Right forelimb (tissue), 1 donor: ENCODE data around the gene INPP5E.

Source experiments
- DNase-seq: peaks from one replicate; pipeline ENCODE4 v3.0.0-alpha.2; 2018

Gene INPP5E

DNA sequence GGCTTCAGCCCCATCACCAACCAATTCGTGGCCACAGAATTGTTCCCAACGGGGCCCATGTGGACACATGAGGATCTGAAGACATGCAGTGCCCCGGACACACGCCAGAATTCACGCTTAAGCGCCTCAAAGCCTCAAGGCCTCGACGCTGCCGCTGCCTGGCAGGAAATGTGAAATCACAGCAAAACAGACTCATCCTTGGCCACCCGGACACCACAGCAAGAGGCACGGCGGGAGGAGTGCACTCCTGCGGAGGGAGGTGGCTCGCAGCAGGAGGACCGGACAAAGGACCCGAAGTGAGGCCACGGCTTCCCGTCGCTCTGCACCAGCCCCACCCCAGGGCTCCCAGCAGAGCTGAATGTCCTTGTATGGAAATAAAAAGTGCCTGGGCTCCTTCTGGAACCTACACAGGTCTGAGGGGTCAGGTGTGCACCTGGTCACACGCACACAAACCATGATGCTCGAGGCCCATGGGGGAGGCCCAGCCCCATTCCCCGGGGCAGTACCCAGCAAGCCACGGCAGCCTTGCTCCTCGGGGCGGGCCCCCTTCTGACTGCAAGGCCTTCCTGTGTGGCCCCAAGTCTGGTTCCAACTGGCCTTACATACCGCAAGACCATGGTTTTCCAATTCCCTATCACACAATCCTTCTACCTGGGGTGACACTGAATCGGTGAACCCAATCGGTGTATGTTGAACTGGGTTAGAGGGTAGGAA lies 33.2 kb upstream of the INPP5E start:
- DNase-seq, result no peak

DNA sequence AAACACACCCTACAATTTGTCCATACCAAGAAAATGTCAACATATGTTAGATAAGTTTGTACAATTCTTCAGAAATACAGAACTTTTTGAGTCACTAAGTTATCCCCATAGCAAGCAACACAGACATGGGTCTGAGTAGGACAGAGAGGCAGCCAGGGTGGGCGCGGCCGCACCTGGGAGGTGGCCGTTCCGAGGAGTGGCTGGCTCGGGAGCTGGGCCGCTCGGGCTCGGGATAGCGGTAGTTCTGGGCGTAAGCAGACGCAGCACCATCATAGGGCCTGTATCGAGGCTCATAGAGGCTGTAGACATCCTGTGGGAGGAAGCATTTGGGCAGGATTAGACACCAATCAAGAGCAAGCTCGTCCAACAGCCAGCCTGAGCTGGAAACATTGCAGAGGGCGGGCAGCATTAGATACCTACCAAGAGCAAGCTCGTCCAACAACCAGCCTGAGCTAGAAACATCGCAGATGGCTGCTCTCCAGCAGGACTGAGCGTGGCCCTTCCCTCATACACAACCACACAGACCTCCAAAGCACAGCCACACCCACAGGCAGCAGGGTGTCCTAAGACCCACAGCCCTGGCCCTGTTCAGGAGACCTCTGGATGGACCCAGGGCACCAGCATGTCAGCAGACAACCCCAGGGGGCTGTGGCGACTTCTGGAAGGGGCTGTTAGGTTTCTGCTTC lies 32.3 kb upstream of the INPP5E start:
- no peak for DNase-seq

DNA sequence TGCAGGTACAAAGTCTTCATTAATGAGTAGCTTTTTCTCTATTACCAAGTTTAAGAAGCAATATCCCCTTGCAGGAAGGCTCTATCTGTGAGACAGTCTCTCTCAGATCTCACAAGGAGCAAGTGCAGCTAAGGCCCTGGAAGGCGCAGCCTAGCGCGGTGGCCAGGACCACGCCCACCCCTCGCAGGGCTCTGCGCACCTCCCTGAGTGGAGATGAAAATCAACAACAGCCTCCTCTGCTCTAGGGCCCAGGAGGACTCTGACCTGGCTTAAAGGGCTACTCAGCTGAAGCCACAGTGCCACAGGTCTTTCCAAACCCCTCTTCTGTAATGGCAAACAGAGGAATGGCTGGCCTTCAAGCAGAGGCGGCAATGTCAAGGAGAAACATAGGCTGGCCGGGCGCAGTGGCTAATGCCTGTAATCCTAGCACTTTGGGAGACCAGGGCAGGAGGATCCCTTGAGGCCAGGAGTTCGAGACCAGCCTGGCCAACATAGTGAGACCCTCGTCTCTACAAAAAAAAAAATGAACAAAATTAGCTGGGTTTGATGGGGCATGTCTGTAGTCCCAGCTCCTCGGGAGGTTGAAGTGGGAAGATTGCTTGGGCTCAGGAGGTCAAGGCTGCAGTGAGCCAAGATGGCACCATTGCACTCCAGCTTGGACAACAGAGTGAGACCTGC lies 31.3 kb upstream of the INPP5E start:
- no peak for DNase-seq

DNA sequence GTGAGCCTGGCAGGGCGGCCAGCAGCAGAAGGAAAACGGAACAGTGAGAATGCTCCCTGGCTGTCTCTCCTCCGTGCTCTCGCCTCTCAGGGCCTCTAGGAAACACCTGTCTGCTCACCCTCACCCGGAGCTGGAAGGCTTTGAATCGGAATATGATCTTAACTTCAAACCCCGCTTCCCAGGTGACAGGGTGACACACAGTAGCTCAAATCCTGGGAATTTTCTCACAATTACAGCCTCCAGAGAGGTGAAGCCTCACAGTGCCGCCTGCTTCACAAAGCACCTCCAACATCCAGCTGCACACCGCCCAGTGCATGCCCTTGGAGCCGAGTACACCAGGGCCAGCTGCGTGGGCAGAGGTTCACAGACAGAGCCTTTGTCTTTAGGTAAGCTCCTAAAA lies 30.7 kb upstream of the INPP5E start:
- no peak for DNase-seq

DNA sequence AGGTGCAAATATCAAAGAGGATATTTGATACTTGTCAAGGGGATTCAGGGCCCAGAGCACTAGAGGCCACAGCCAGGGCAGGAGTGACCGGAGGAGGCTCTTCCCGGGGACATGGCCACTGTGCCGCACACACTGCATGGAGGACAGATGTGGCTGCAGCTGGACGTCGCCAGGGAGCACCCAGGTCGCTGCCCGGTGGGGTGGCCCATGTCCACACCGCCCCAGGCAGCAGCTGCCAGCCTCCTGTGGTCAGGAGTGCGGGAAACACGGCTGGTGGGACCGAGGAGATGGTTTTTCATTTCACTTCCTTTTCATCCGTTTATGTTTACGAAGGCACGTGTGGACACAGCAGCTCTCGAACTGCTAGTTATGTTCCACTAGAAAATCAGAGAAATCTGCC lies 28.1 kb upstream of the INPP5E start:
- no peak for DNase-seq

DNA sequence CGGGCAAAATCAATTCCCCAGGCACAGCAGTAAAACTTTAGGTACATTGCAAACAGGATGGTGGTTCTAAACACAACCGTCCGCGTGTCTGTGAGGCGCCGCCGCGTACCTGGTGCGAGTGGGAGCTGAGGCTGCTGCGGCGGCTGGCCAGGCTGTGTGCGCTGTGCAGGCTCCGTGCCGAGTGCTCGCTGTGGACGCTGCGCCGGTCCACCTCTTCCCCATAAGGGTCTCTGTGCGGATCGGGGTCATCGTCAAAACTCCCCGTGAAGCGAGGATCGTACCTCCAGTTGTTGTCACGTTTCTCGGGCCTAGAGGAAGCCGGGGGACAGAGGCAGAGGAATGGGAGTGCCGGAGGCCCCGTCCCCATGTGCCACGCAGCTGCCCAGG lies 26.5 kb upstream of the INPP5E start:
- DNase-seq, result no peak

DNA sequence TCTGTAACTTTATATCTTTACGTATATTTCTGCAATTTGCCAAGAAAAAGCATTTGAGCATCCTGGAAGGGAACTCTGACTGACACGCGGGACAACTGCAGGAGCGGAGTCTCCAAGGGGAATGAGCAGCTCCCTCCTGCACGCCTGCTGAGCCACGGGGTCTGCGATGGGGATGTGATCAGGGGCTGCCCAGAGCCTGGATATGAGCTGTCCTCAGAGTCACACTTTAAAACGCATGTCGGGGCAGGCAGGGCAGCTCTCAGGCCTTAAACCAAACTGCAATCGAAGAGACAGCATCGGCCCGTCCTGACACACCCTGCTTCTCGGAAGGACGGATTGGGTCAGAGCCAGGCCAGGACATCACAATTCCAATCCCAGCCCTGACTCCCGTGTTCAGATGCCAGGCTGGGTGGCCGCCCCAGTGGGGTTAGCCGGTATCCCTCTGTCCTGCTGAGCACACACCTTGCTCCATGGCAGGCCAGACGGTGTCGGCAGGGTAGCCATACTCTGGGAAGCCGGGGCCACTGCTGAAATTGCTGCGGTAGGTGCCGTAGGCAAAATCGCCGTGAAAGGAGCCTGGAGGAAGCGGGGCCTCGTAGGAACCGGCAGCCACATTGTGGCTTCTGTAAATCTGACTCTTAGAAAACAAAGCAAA lies 26.0 kb upstream of the INPP5E start:
- no peak for DNase-seq

DNA sequence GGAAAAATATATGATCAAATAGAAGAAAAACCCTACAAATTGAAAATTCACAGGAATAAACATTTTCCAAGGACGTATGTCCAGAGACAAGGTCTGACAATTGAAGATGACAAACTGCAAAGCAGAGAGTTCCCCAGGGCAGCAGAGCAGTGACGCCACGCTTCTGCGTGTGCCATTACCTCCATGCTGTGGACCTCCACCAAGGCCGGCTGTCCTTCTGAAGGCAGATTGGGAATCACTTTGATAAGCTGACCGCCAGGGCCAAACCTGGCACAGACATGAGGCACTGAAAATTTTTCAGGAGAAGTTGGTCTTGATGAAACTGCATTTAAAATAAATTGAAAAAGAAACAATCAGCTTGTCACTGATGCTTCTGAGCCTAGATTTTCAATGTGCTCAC lies 24.6 kb upstream of the INPP5E start:
- DNase-seq, result no peak

DNA sequence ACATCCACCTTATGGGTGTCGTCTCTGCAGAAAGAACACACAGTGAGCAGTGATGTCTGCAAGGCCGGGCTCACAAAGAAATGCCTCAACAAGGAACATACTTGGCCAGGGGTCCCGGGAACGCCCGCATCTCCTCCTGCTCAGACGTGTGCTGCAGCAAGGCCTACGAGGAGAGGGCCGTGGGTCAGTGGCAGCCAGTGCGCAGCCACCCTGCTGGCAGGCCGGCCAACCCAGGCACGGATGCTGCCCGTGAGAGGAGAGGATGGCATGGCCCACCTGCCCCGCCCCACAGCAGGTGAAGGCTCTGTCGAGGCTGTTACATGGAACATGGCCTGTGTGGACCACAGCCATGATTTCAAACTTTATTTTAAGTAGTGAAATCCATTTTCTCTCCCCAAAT lies 23.9 kb upstream of the INPP5E start:
- DNase-seq, result no peak

DNA sequence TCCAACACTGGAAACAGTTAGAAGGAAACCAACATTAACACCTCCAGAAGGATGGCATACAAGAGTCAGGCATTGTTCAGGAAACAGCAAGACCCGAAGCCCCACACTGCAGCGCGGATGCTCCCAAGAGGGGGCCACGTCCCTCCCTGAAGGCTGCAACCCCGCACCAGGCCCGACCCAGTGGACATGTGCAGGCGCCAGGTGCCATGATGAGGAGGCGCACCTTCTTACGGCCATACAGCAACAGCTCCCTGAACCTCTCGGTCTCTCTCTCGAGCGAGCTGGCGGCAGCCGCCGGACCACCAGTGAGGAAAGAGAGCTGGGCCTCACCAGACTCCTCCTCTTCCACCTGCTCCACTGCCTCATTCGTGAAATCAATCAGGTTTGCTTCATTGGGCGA lies 23.0 kb upstream of the INPP5E start:
- DNase-seq, result no peak

DNA sequence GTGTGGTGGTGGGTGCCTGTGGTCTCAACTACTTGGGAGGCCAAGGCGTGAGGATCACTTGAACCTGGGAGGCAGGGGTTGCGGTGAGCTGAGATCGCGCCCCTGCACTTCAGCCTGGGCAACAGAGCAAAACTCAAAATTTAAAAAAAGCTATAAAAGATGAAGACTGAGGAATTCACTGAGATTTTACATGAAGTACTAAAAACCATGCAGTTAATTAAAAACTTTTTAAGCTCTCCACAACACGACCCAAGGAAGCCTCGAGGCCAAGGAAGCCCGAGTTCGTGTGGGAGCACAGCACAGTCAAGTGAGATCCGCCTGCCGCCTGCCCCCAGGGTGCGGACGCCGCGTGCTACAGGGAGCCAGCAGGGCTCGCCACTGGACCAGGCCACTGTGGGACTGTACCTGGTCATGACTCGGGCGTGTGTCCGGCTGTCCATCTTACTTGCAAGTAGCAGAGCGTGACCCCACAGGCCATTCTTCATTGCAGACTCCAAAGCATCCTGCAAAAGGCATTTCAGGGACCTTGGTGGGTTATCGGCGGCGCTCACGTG lies 21.2 kb upstream of the INPP5E start:
- DNase-seq, result no peak

DNA sequence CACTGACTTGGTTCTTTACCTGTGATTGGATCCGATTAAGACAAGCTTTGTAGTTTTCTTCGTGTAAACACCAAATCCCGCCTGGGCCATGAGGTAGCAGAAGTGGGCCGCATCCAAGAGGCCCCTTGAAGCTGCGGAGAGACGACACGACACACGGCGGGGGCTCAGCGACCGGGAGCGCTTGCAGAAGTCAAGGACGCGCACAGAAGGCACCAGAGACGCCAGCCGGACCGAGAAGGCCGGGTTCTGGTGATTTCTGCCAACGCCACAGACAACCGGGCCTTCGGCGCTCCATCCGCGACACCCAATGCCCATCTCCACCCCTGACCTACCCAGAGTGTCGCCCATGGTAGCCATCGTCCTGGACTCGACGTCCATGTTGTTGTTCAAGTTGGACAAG lies 19.8 kb upstream of the INPP5E start:
- no peak for DNase-seq

DNA sequence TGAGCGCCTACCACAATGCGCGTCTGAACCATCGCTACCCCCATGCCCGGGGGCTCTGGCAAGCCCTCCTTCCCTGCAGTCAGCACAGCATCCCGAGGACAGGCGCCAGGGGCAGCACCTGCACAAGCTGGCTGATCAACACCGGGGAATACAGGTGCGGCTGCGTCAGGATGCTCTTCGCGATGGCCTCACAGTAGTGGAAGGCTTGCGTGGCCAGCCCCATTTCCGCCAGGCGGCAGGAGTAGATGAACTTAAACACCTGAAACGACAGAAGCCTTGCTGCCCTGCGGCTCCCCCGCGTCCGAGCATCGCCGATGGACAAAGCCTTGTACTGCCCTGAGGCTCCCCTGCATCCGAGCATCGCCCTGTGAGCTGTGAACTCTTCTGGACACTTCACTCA lies 17.7 kb upstream of the INPP5E start:
- DNase-seq, result no peak

DNA sequence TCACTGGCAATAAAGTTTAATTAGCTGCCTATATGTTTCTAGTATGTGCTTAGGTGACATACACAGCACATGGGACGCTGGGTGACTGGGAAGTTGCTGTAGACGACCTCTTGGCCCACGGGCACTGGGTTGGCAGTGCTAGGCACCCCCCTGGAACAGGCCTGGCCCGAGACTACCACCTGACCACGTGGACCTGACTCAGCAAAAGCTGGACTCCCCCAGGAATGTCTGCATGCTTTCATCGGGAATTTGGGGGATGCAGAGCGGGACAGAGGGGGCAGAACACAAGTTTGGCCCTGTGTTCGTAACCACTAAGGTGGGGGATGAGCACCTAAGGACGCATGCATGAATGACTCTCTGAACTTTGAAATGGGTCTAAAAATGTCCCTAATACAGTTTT lies 16.6 kb upstream of the INPP5E start:
- DNase-seq, result no peak

DNA sequence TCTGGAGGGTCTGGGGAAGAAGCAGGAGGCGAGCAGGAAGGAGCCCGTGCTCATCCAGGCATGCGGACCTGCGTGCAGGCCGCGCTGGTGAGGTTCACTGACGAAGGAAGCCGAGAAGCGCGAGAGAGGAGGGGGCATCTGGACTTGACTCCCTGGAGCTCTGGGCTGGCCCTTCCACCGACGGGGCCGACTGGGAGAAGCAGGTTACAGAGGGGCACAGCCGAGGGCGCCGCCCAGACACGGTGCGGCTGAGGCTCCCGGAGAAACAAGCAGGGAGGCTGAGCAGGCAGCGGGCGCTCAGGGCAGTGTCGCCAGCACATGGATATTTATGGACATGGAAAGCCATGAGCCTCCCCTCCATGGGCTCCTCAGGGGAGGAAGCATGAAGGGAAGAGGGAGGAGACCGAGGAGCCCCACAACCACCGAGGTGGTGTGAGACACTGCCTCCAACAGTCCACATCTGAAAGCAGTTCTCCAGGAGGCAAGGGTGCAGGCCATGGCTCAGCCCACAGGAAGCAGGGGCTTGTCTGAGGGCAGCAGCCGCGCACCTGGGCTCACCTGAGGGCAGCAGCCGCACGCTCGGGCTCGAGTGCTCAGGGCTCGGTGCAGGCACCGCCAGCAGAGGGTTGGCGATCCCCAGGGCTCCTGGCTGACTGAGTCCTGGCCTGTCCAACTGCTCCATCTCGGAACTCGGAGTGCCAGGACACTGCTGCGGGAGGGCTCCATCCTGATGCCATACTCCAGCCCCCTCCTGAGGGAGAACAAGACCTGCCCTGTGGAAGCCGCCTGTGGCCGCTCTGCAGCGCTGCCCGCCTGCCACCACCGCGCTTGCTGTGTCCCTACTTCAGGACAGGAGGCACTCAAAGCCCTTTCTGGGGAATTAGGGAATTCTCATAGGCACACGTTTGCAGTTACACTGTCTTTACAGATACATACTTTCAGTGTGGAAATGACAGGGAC lies 15.7 kb upstream of the INPP5E start:
- DNase-seq, result no peak

DNA sequence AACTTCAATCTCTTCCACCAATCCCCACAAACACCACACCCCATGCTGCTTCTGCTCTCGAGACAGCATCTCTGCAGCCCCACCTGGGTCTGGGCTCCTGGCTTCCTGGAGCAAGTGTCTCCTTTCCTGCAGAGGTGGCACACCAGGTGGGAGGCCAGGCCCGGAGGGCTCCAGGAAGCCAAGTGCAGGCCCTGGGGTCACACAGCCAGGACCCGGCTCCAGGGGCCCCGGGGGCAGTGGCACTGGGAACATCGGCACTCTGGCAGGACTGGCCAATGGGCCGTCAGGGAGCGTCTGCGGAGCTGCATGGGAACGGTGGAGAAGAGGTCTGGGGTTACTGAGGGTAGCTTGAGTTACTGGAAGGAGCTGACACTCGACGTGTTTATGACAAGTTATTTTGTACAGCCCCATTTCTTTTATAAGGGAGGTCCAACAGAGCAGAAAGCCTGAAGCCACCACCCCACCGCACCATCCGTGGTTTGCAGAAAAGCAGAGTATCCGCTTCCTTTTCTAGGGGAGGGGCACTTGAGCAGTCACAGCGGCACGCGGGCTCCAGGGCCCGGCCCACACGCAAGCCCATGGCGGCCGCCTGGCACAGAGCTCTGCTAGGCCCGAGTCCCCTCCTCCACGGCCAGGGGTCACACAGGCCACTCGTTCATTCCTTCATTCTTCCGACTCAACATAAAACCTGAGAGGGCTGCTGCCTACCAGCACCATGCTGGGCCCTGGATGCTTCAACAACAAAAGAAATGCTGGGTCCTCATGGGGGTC lies 14.6 kb upstream of the INPP5E start:
- DNase-seq, result no peak

DNA sequence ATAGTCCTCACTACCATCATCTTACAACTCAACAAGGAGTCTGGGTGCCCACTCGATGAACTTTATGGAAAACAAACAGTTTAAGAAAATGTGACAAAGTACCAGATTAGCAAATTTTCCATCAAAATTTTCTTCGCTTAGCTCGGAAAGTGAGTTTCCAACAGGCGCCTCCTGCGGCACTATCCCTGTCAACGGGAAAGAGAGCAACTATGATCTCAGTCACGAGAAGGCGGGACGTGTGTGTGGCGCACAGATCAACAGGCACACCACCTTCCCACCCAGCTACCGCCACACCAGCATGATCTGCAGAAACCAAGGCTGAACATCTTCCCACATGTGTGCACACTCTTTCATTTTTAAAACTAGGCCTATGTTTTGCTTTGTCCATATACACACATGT lies 13.7 kb upstream of the INPP5E start:
- DNase-seq, result no peak

DNA sequence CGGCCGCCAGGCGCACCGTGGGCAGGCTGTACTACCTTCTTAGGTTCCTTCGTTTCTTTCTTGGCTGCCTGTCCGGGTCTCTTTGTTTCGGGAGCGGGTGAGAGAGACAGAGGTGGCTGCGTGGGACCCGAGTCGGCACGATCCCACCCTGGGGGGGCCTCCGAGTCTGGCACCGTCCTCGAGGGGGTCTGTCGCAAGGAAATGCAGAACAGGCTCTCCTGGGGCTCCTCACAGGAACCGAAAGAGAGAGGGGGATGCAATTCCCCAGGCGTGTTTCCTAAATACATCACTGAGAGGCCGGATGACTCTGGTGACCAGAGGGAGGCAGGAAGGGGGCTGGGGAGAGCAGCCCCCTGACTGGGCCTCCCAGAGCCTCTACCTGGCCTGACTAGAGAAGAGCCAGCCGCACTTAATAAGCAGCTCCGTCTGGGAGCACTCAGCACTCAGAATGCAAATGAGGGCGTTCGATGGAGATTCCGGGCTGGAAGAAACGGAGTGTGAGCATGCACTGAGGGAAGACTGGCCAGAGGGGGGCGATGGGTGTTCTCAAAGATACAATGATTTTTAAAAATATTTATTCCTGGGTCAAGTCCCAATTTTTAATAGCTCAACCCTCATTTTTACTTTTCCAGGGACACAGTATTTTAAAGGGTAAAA lies 11.7 kb upstream of the INPP5E start:
- no peak for DNase-seq

DNA sequence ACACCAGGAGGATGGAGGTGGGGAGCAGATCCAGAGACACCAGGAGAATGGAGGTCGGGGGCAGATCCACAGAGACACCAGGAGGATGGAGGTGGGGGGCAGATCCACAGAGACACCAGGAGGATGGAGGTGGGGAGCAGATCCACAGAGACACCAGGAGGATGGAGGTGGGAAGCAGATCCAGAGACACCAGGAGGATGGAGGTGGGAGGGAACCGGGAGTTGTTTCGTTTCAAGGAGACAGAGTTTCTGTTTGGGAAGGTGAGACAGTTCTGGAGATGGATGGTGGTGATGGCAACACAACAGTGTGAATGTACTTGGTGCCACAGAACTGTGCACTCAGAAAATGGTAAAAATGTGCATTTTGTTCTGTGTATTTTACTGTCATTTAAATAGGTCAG lies 9.0 kb upstream of the INPP5E start:
- DNase-seq, result no peak

DNA sequence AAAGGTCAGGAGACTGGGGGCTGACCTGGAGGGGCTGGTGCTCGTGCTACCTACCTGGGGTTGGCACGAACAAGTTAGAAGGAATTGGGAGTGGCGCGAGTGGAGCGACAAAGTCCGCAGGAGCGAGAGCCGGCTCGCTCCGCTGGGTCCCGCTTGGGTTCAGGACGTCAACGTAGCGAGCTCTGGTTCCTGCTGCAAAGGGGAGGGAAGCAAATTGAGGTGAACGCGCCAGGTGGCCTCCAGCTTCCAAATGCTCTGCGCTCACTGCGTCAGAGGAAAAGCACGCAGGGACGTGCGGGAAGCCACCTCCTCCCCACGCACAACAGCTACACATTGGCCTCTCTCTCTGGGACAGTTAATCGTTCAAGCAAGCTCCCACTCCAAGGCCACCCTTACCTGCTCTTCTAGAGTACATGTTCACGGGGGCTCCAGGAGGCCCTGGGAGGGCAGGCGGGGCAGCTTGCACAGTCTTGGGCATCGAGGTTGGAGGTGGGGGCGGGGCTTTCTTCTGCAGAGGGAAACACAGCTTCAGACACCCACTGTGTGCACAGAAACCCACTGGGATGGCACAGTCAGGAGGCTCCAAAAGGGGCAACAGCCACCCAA lies 7.6 kb upstream of the INPP5E start:
- no peak for DNase-seq

DNA sequence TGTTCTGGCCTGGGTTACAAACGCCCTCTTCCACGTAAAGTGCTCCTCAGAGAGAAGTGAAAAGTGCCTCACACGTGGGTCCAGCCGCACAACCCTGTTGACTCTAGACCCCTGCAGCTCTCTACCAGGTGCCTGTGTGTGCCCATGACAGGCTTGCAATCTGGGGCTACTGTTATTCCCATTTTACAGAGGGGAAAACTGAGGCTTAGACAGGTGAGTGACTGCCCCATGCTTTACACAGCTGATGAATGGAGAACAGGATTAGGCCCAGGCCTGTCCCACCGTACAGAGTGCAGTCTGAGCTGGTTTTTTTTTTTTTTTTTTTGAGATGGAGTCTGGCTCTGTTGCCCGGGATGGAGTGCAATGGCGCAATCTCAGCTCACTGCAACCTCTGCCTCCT lies 6.2 kb upstream of the INPP5E start:
- DNase-seq, result no peak
